ENCODE results near the gene KCNQ1. TPM values are rescaled to one million over a fixed set of nuclear protein-coding genes. Genes with fewer than 3 reads are reported as not detected.

The KCNQ1 gene
- total RNA-seq, 2 donors from 2014 or later: 51.4 to 55.8 TPM

DNA sequence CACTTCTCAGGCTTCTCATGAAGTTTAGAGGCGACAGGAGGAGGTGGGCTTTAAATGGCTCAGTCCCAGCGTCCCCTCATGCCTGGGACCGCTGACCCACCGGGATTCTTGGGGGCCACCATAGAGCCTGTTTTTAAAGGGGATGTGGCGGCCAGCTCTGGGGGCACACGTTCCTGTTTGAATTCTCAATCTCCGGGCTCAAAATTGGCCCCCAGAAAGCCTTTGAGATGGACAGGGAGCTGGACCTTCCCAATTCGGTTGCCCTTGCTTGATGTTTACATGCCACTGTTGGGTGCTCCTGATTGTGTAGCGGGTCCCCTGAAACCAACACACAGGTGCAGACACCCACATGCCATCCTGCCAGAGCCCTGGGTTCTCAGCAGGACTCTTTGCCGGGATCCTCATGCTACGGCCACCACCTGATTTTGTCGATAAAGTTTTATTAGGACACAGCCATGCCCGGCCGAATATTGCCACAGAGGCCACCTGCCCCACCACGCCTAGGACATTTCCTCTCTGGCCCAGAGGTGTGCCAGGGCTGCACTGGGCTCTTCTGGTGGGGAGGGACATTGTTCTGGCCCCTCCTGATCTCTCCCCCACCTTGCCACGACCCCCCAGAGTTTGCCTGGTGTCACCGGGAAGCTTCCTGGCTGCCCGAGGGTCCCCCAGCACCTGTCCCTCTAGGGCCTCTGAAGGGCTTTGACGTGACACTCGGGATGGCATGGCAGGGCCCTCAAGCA is 71.6 kb downstream of the KCNQ1 start:
- no peak overlapping the region for H3K4me3 ChIP-seq
- TF ChIP-seq, protein P1, sequence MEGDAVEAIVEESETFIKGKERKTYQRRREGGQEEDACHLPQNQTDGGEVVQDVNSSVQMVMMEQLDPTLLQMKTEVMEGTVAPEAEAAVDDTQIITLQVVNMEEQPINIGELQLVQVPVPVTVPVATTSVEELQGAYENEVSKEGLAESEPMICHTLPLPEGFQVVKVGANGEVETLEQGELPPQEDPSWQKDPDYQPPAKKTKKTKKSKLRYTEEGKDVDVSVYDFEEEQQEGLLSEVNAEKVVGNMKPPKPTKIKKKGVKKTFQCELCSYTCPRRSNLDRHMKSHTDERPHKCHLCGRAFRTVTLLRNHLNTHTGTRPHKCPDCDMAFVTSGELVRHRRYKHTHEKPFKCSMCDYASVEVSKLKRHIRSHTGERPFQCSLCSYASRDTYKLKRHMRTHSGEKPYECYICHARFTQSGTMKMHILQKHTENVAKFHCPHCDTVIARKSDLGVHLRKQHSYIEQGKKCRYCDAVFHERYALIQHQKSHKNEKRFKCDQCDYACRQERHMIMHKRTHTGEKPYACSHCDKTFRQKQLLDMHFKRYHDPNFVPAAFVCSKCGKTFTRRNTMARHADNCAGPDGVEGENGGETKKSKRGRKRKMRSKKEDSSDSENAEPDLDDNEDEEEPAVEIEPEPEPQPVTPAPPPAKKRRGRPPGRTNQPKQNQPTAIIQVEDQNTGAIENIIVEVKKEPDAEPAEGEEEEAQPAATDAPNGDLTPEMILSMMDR (IDR thresholded peaks at IDR 0.05): no peak
- H3K4me1 ChIP-seq: no peaks in the 10 kb centered on the region
- no peaks in the 10 kb centered on the region for H3K27me3 ChIP-seq
- H3K27ac ChIP-seq: no peak overlapping the region
- no peak overlapping the region for H3K9ac ChIP-seq (ENCODE audit: low read depth in 2 of 2, low read length in 2 of 2)
- intact Hi-C loops (cut with DNase I): no loop called here
- no peaks in the 10 kb centered on the region for H3K36me3 ChIP-seq
- DNase-seq: peak; percentile 14
- H3K9me3 ChIP-seq: no peaks in the 10 kb centered on the region

DNA sequence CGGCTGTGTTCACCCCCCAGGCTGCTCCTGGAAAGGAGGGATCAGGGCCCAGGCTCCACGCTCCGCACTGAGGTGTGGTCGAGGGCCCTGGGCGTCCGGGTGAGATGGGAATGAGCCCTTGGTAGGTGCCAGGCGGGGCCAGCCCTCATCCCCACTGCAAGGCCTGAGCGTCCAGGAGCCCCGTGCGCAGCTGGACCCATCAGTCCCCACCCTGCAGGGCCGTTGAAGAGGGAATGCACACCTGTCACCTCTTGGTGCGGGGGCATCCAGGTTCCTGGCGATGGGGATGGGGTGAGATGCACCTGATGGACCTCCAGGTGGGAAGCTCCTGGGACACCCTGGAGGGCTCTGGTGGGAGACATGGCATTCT is 72.2 kb downstream of the KCNQ1 start:
- Histone ChIP-seq H3K27me3 (no peaks in the 10 kb centered on the region), H3K9me3 (no peaks in the 10 kb centered on the region), H3K36me3 (no peaks in the 10 kb centered on the region), H3K9ac (ENCODE audit: low read depth in 2 of 2, low read length in 2 of 2) (no peak overlapping the region), H3K27ac (no peak overlapping the region), H3K4me3 (no peak overlapping the region), H3K4me1 (no peaks in the 10 kb centered on the region)
- DNase-seq: peak; percentile 16
- TF ChIP-seq, protein P1 (IDR thresholded peaks at IDR 0.05): no peak
- intact Hi-C loops (cut with DNase I): no loop called here

DNA sequence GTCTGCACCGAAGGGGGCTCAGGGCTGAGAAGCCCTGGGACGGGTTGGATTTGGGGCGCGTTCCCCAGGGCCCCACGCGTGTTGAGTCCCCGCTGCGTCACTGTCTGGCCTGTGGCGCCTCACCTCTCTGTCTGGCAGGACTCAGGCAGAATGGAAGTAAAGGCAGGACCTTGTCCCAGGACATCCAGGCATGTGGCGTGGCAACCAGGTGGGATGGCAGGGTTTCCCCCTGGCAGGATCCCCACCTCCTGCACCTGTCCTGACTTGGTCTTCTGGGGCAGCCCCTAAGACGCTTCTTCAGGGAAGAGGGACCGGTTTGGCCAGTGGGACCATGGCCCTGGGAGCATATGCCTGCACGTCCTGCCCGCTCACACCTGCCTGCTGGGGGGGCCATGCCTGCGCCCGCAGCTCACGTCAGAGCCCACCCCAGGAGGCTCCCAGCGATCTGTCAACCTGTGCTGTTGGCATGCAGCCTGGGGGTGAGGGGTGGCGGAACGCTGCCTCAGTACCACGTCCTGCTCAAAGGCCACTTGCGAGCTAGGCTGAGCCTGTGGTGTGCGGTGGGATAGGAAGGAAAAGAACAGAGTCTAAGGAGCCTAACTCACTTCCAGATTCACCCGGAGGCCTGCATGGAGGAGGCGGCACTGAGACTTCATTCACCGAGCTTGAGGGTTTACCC is 72.7 kb downstream of the KCNQ1 start:
- peak; percentile 12 for DNase-seq
- H3K4me1 ChIP-seq: no peaks in the 10 kb centered on the region
- intact Hi-C loops (cut with DNase I): no loop called here
- no peaks in the 10 kb centered on the region for H3K36me3 ChIP-seq
- H3K9me3 ChIP-seq: no peaks in the 10 kb centered on the region
- TF ChIP-seq, protein P1 (IDR thresholded peaks at IDR 0.05): no peak
- no peaks in the 10 kb centered on the region for H3K27me3 ChIP-seq
- H3K9ac ChIP-seq (ENCODE audit: low read depth in 2 of 2, low read length in 2 of 2): no peak overlapping the region
- no peak overlapping the region for H3K27ac ChIP-seq
- no peak overlapping the region for H3K4me3 ChIP-seq

DNA sequence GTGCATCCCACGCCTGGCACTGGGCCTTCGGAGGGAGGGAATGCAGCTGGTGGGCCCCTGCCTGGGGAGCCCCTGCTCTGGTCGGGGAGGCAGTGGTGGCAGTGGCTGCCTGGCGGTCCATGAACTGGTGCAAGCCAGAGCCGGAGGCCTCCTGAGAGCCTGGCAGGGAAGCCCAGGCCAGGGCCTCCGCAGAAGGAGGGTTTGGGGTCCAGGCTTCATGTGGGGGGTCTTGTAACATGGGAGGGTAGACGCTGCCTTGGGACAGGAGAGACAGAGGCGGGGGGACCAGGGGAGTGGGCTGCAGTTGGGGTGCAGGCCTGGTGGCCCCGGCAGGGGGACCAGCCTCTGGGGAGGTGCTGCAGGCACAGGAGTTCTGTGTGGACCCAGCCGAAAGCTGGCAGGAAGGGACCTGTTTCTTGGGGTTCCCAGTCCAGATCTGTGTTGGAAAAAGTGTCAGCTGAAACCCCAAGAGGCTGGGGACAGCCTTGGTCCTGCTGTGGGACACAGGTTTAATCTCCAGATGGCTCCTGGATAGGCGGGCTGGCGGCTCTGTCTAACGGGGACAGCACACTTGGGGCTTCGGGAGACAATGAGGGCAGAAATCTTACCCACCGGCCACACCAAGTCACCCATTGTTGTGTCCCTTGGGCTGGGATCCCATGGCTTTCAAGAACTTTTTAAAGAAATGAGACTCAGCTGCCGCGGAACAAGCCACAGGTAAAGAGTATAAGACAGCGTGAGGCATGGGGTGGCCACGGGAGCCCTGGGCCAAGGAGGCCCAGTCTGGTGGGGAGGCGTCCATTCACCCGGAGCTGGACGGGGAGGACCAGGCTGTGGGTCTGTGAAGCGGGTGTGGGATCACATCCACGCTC is 73.5 kb downstream of the KCNQ1 start:
- TF ChIP-seq, protein P1 (IDR thresholded peaks at IDR 0.05): no peak
- Histone ChIP-seq H3K27ac (no peak overlapping the region), H3K4me1 (no peaks in the 10 kb centered on the region), H3K9ac (ENCODE audit: low read depth in 2 of 2, low read length in 2 of 2) (no peak overlapping the region), H3K4me3 (no peak overlapping the region), H3K9me3 (no peaks in the 10 kb centered on the region), H3K36me3 (no peaks in the 10 kb centered on the region), H3K27me3 (no peaks in the 10 kb centered on the region)
- intact Hi-C loops (cut with DNase I): no loop called here
- DNase-seq: peak; percentile 13

- Histone ChIP-seq H3K36me3 (no peaks in the 10 kb centered on the region), H3K9me3 (no peaks in the 10 kb centered on the region), H3K4me1 (no peaks in the 10 kb centered on the region), H3K4me3 (no peak overlapping the region), H3K27me3 (no peaks in the 10 kb centered on the region), H3K27ac (no peak overlapping the region), H3K9ac (ENCODE audit: low read depth in 2 of 2, low read length in 2 of 2) (no peak overlapping the region)
- intact Hi-C loops (cut with DNase I): no loop called here
- TF ChIP-seq, protein P1 (IDR thresholded peaks at IDR 0.05): no peak
- DNase-seq: no peak
Observed at GRCh38 chr11:2518983-2519340, 74.2 kb downstream of the KCNQ1 start.
